Cardiac septum (tissue), 1 donor: ENCODE data around the gene MLXIP. TPM values are rescaled to one million over a fixed set of nuclear protein-coding genes. Genes with fewer than 3 reads are reported as not detected.
"Not testable (repeated sequence)": the region's sequence is repeated elsewhere in the genome, so short reads cannot be mapped to it uniquely, and the experiment has no call there.

Experiments used
- DNase-seq: peaks from one replicate; pipeline ENCODE4 v3.0.0-alpha.2; 2020; ENCODE audit warnings: low spot score
- intact Hi-C: fragments of 100-400 bp; cut with DNase I; formaldehyde crosslinking; loops from one replicate; pipeline ENCODE4 v1.14.0; 2022
- long read RNA-seq: library from polyadenylated mRNA; unstranded; transcript quantifications from one replicate; pipeline ENCODE4 v2.0.0, GENCODE V29; 2021
- total RNA-seq: library from RNA; stranded (reverse); fragmentation: NEBNext Ultra II Directional; extraction: Animal tissue kit (Norgen Biotek cat#: 25700); gene quantifications from one replicate; pipeline ENCODE4 v1.2.1, GENCODE V29; 2021
- donor health status: DM: no; HTN: no; CAD: no.

Gene MLXIP
- total RNA-seq = 24.7 TPM
- long read RNA-seq, full-length matches to known transcripts = 21 of 64 reads
- long read RNA-seq, partial matches to known transcripts = 8 of 64 reads
- long read RNA-seq, other reads (novel, unspliced or antisense) = 35 of 64 reads

- intact Hi-C loops = loop anchor here (2.0 kb wide), 1 partner anchor 20 kb away; no protein-coding TSS in a partner anchor
- peak; percentile 97 for DNase-seq
Observed at GRCh38 chr12:122078141-122079032, at the start of gene MLXIP. TSS of gene MLXIP (plus strand) at chr12:122078756. CDS start at chr12:122078854, 98 bp downstream.

- intact Hi-C loops = loop anchor here (10.0 kb wide), 1 partner anchor 234 kb away; the partner anchor contains the start of gene RHOF
Observed at GRCh38 chr12:122028905-122029560, 49.5 kb upstream of the MLXIP start.

GRCh38 chr12:122029620-122030423, 48.7 kb upstream of the MLXIP start:
- intact Hi-C loops = loop anchor here (10.0 kb wide), 1 partner anchor 235 kb away; the partner anchor contains the start of gene RHOF

More at GRCh38 chr12:122028905-122029560, 49.5 kb upstream of the MLXIP start:
- DNase-seq = no peak

GRCh38 chr12:122030424-122031035, 48.0 kb upstream of the MLXIP start:
- intact Hi-C loops = no loop called here

More at GRCh38 chr12:122029620-122030423, 48.7 kb upstream of the MLXIP start:
- peak; percentile 80 for DNase-seq

GRCh38 chr12:122031342-122032216, 47.0 kb upstream of the MLXIP start:
- DNase-seq = no peak
- intact Hi-C loops = no loop called here

More at GRCh38 chr12:122030424-122031035, 48.0 kb upstream of the MLXIP start:
- no peak for DNase-seq

GRCh38 chr12:122032580-122032979, 46.0 kb upstream of the MLXIP start:
- intact Hi-C loops = no loop called here
- DNase-seq = no peak

- DNase-seq = no peak
- intact Hi-C loops = no loop called here
Observed at GRCh38 chr12:122035292-122035691, 43.3 kb upstream of the MLXIP start.

- intact Hi-C loops = no loop called here
- DNase-seq = no peak
Observed at GRCh38 chr12:122036153-122036552, 42.4 kb upstream of the MLXIP start.

- no peak for DNase-seq
- intact Hi-C loops = no loop called here
Observed at GRCh38 chr12:122040579-122041386, 37.8 kb upstream of the MLXIP start.

- intact Hi-C loops, DNase-seq: not testable (repeated sequence)
Observed at GRCh38 chr12:122041458-122041857, 37.1 kb upstream of the MLXIP start.

- intact Hi-C loops = no loop called here
- DNase-seq = no peak
Observed at GRCh38 chr12:122042910-122043309, 35.6 kb upstream of the MLXIP start.

GRCh38 chr12:122043476-122043875, 35.1 kb upstream of the MLXIP start:
- DNase-seq = no peak
- intact Hi-C loops = no loop called here

- intact Hi-C loops = no loop called here
- DNase-seq = no peak
Observed at GRCh38 chr12:122045262-122045661, 33.3 kb upstream of the MLXIP start.

GRCh38 chr12:122046145-122046544, 32.4 kb upstream of the MLXIP start:
- intact Hi-C loops = no loop called here
- no peak for DNase-seq

GRCh38 chr12:122048151-122048550, 30.4 kb upstream of the MLXIP start:
- intact Hi-C loops = no loop called here
- no peak for DNase-seq

GRCh38 chr12:122049827-122050226, 28.7 kb upstream of the MLXIP start:
- intact Hi-C loops = loop anchor here (10.0 kb wide), 1 partner anchor 175 kb away; the partner anchor contains the start of gene DIABLO
- DNase-seq = no peak

GRCh38 chr12:122050706-122051105, 27.9 kb upstream of the MLXIP start:
- no peak for DNase-seq
- intact Hi-C loops = loop anchor here (10.0 kb wide), 1 partner anchor 174 kb away; the partner anchor contains the start of gene DIABLO
